GM23338 (cell line): Measurements from ENCODE around the gene ERCC6L. TPM values are rescaled to one million over a fixed set of nuclear protein-coding genes. Genes with fewer than 3 reads are reported as not detected.

Experiments
- ATAC-seq: fragments of 200-7000 bp; cut with Tn5 transposase; 3 replicates; pipeline ENCODE4 v1.9.1; 2020
- DNase-seq: peaks from one replicate; pipeline ENCODE4 v3.0.0-alpha.2; 2015; ENCODE audit warnings: low spot score
- H2AFZ ChIP-seq: fragments of 200-600 bp; sonication (generic); 2 replicates; pipeline ENCODE4 v1.8.0; 2016; ENCODE audit warnings: antibody characterized with exemption, mild to moderate bottlenecking, moderate library complexity
- H3F3A ChIP-seq: fragments of 200-600 bp; sonication (generic); replicated peaks from 2 replicates; pipeline ENCODE4 v1.8.0; 2017; ENCODE audit warnings: antibody characterized with exemption, mixed run types, low read depth
- H3K27ac ChIP-seq: fragments of 200-600 bp; sonication (generic); 2 replicates; pipeline ENCODE4 v1.6.1; 2016; ENCODE audit warnings: low read depth
- H3K27me3 ChIP-seq: fragments of 200-600 bp; sonication (generic); 2 replicates; pipeline ENCODE4 v1.8.0; 2016; ENCODE audit warnings: mild to moderate bottlenecking, mixed run types, moderate library complexity; ENCODE audit not compliant: insufficient read depth
- H3K36me3 ChIP-seq: fragments of 200-600 bp; sonication (generic); 2 replicates; pipeline ENCODE4 v1.8.0; 2016; ENCODE audit warnings: mild to moderate bottlenecking; ENCODE audit not compliant: insufficient read depth
- H3K4me1 ChIP-seq: fragments of 200-600 bp; sonication (generic); 2 replicates; pipeline ENCODE4 v1.8.0; 2016; ENCODE audit warnings: mild to moderate bottlenecking, moderate library complexity; ENCODE audit not compliant: insufficient read depth
- H3K4me2 ChIP-seq: fragments of 200-600 bp; sonication (generic); 2 replicates; pipeline ENCODE4 v1.7.1; 2017; ENCODE audit warnings: mixed run types
- H3K4me3 ChIP-seq: fragments of 200-600 bp; sonication (generic); 2 replicates; pipeline ENCODE4 v1.6.1; 2016; ENCODE audit warnings: mixed run types
- H3K79me2 ChIP-seq: fragments of 200-600 bp; sonication (generic); replicated peaks from 2 replicates; pipeline ENCODE4 v1.8.0; 2017; ENCODE audit warnings: mild to moderate bottlenecking; ENCODE audit not compliant: insufficient read depth
- H3K9me2 ChIP-seq: fragments of 200-600 bp; sonication (generic); 2 replicates; pipeline ENCODE4 v1.8.0; 2017; ENCODE audit not compliant: insufficient read depth
- H4K20me1 ChIP-seq: fragments of 200-600 bp; sonication (generic); replicated peaks from 2 replicates; pipeline ENCODE4 v1.8.0; 2017; ENCODE audit warnings: mild to moderate bottlenecking; ENCODE audit not compliant: insufficient read depth
- H3K27ac Mint-ChIP-seq: 2 replicates; pipeline ENCODE4 v1.8.0; 2020; ENCODE audit warnings: inconsistent platforms, mild to moderate bottlenecking, moderate library complexity, mixed read lengths
- H3K27me3 Mint-ChIP-seq: 3 replicates; pipeline ENCODE4 v1.8.0; 2022; ENCODE audit warnings: low read depth, mild to moderate bottlenecking, moderate library complexity, mixed read lengths, inconsistent platforms; ENCODE audit not compliant: insufficient read depth, poor library complexity
- H3K36me3 Mint-ChIP-seq: 3 replicates; pipeline ENCODE4 v1.8.0; 2021; ENCODE audit warnings: low read depth, mild to moderate bottlenecking, inconsistent platforms, moderate library complexity, mixed read lengths
- H3K4me1 Mint-ChIP-seq: 3 replicates; pipeline ENCODE4 v1.8.0; 2020; ENCODE audit warnings: mild to moderate bottlenecking, inconsistent platforms, mixed read lengths
- H3K4me3 Mint-ChIP-seq: 3 replicates; pipeline ENCODE4 v1.8.0; 2021; ENCODE audit warnings: moderate library complexity, mild to moderate bottlenecking, inconsistent platforms, mixed read lengths
- H3K9me3 Mint-ChIP-seq: 3 replicates; pipeline ENCODE4 v1.8.0; 2020; ENCODE audit warnings: moderate library complexity, mild to moderate bottlenecking, inconsistent platforms, mixed read lengths
- CREB1 ChIP-seq: fragments of 250-450 bp; sonication (Bioruptor Pico); IDR thresholded peaks from 2 replicates; pipeline ENCODE4 v1.5.0; 2020; ENCODE audit warnings: low read depth, mild to moderate bottlenecking, moderate library complexity
- EZH2 ChIP-seq: fragments of 200-600 bp; sonication (generic); IDR thresholded peaks from one replicate; pipeline ENCODE4 v1.8.0; 2017; ENCODE audit warnings: antibody characterized with exemption, mild to moderate bottlenecking, low read depth; ENCODE audit not compliant: unreplicated experiment
- EZH2phosphoT487 ChIP-seq: fragments of 200-600 bp; sonication (generic); IDR thresholded peaks from one replicate; pipeline ENCODE4 v1.8.1; 2018; ENCODE audit warnings: antibody characterized with exemption; ENCODE audit not compliant: unreplicated experiment
- JUNB ChIP-seq: IDR thresholded peaks from one replicate; pipeline ENCODE4 v1.6.1; 2016; ENCODE audit warnings: antibody characterized with exemption; ENCODE audit not compliant: unreplicated experiment
- NANOG ChIP-seq: IDR thresholded peaks from 2 replicates; pipeline ENCODE4 v1.6.1; 2016; ENCODE audit warnings: antibody characterized with exemption, borderline replicate concordance
- POLR2AphosphoS5 ChIP-seq: IDR thresholded peaks from 2 replicates; pipeline ENCODE4 v1.6.1; 2016; ENCODE audit warnings: antibody characterized with exemption, low read depth
- REST ChIP-seq: IDR thresholded peaks from one replicate; pipeline ENCODE4 v1.6.1; 2018; ENCODE audit warnings: antibody characterized with exemption; ENCODE audit not compliant: unreplicated experiment
- STAT1 ChIP-seq: IDR thresholded peaks from one replicate; pipeline ENCODE4 v1.6.1; 2016; ENCODE audit warnings: antibody characterized with exemption; ENCODE audit not compliant: unreplicated experiment
- ZNF114 ChIP-seq: fragments of 250-450 bp; sonication (Bioruptor Pico); IDR thresholded peaks from 2 replicates; pipeline ENCODE4 v1.5.0; 2020; ENCODE audit warnings: mild to moderate bottlenecking, moderate library complexity
- ZNF331 ChIP-seq: fragments of 250-450 bp; sonication (Bioruptor Pico); IDR thresholded peaks from 2 replicates; pipeline ENCODE4 v1.5.0; 2020; ENCODE audit warnings: low read depth, mild to moderate bottlenecking, moderate library complexity
- polyA plus RNA-seq: library from polyadenylated mRNA; unstranded; fragments of >200 nt; fragmentation: Nextera tagmentation; extraction: Ambion mirVana; gene quantifications from 2 replicates; pipeline ENCODE4 v1.2.1, GENCODE V29; 2016
- total RNA-seq: library from RNA; depleted of rRNA; stranded (reverse); fragments of >200 nt; shearing (Covaris generic); gene quantifications from 2 replicates; pipeline ENCODE4 v1.2.3, GENCODE V29; 2014
- TF ChIP-seq, protein P1 (sequence below): IDR thresholded peaks from 2 replicates; pipeline ENCODE4 v1.6.1; 2016; ENCODE audit warnings: antibody characterized with exemption
- TF ChIP-seq, protein P2 (sequence below), 2 experiments: fragments of 200-600 bp in 1 of 2; sonication (generic) in 1 of 2; conservative IDR thresholded peaks; 2 replicates each; pipeline versions ENCODE4 v1.5.1 to v1.6.1; 2016 to 2017; ENCODE audit warnings: antibody characterized with exemption in 2 of 2, low read depth in 2 of 2, mild to moderate bottlenecking in 2 of 2, moderate library complexity in 1 of 2

ERCC6L gene
- total and polyA plus RNA-seq, 2 experiments from 2014 or later: 11.3 to 23.1 TPM

DNA sequence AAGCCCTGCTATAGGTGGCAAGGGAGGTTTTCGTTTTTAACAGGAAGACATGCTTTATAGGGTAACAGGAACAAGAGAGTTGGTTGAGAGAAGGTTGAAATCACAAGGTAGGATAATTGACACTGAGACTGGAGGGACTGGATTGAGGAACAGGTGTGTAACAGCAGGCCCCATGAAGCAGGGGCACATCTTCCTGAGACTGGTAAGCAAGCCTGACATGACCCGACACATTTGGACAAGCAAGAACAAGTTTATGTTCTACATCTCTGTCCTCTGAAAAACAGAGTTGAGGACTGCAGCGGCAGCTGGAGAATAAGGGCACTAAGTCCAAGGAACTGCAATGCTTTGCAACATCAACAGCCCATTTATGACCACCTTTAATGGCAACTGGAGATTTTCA, 33.0 kb upstream of the ERCC6L start:
- H3K9me2 ChIP-seq: no peaks in the 10 kb centered on the region
- H4K20me1 ChIP-seq: peaks cover 11% of the 10 kb centered on the region
- peaks cover 25% of the 10 kb centered on the region for H3F3A ChIP-seq
- Mint-ChIP-seq H3K27me3 (peaks cover 2% of the 10 kb centered on the region), H3K4me1 (peaks cover 24% of the 10 kb centered on the region), H3K9me3 (no peaks in the 10 kb centered on the region), H3K27ac (peak overlapping the region; percentile 74; the same call in 1 of the 2 replicates), H3K36me3 (peaks cover 86% of the 10 kb centered on the region), H3K4me3 (no peak overlapping the region; the same call in 2 of the 3 replicates)
- H3K79me2 ChIP-seq: peaks cover 28% of the 10 kb centered on the region
- DNase-seq (no peak), ATAC-seq (no peak)
- H3K27me3 ChIP-seq: no peaks in the 10 kb centered on the region
- no peak overlapping the region for H3K4me3 ChIP-seq
- TF ChIP-seq NANOG (no peak), ZNF331 (CRISPR knock-in tag) (no peak), JUNB (no peak), EZH2phosphoT487 (no peak), STAT1 (no peak), EZH2 (no peak), POLR2AphosphoS5 (no peak), CREB1 (CRISPR knock-in tag) (no peak), ZNF114 (CRISPR knock-in tag) (no peak), REST (no peak)
- TF ChIP-seq, protein P1, sequence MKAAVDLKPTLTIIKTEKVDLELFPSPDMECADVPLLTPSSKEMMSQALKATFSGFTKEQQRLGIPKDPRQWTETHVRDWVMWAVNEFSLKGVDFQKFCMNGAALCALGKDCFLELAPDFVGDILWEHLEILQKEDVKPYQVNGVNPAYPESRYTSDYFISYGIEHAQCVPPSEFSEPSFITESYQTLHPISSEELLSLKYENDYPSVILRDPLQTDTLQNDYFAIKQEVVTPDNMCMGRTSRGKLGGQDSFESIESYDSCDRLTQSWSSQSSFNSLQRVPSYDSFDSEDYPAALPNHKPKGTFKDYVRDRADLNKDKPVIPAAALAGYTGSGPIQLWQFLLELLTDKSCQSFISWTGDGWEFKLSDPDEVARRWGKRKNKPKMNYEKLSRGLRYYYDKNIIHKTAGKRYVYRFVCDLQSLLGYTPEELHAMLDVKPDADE: no peak
- H3K27ac ChIP-seq: no peak overlapping the region; the same call in 1 of the 2 replicates
- peaks cover 17% of the 10 kb centered on the region for H3K36me3 ChIP-seq
- peaks cover 14% of the 10 kb centered on the region; the same call in 1 of the 2 replicates for H3K4me1 ChIP-seq
- H3K4me2 ChIP-seq: no peak overlapping the region
- no peak overlapping the region for H2AFZ ChIP-seq

GRCh38 chrX:72271091-72271788, 32.4 kb upstream of the ERCC6L start:
- peaks cover 22% of the 10 kb centered on the region for H3F3A ChIP-seq
- H3K36me3 Mint-ChIP-seq: peaks cover 83% of the 10 kb centered on the region
- H3K9me2 ChIP-seq: no peaks in the 10 kb centered on the region
- H3K4me2 ChIP-seq: no peak overlapping the region
- no peaks in the 10 kb centered on the region for H3K9me3 Mint-ChIP-seq
- 0 out of 2 replicates have a peak overlapping the region, but pooled peaks have one; percentile 74 for H3K27ac Mint-ChIP-seq
- H3K36me3 ChIP-seq: peaks cover 17% of the 10 kb centered on the region
- H3K27me3 Mint-ChIP-seq: peaks cover 2% of the 10 kb centered on the region
- H4K20me1 ChIP-seq: peaks cover 11% of the 10 kb centered on the region
- no peaks in the 10 kb centered on the region for H3K27me3 ChIP-seq
- peaks cover 24% of the 10 kb centered on the region for H3K4me1 Mint-ChIP-seq
- H3K27ac ChIP-seq: no peak overlapping the region
- DNase-seq (no peak), ATAC-seq (no peak)
- H3K4me3 Mint-ChIP-seq: no peak overlapping the region
- peaks cover 22% of the 10 kb centered on the region for H3K79me2 ChIP-seq
- H2AFZ ChIP-seq: no peak overlapping the region
- no peak overlapping the region for H3K4me3 ChIP-seq
- H3K4me1 ChIP-seq: peaks cover 14% of the 10 kb centered on the region; the same call in 1 of the 2 replicates
- TF ChIP-seq EZH2: no peak
- TF ChIP-seq, protein P2, sequence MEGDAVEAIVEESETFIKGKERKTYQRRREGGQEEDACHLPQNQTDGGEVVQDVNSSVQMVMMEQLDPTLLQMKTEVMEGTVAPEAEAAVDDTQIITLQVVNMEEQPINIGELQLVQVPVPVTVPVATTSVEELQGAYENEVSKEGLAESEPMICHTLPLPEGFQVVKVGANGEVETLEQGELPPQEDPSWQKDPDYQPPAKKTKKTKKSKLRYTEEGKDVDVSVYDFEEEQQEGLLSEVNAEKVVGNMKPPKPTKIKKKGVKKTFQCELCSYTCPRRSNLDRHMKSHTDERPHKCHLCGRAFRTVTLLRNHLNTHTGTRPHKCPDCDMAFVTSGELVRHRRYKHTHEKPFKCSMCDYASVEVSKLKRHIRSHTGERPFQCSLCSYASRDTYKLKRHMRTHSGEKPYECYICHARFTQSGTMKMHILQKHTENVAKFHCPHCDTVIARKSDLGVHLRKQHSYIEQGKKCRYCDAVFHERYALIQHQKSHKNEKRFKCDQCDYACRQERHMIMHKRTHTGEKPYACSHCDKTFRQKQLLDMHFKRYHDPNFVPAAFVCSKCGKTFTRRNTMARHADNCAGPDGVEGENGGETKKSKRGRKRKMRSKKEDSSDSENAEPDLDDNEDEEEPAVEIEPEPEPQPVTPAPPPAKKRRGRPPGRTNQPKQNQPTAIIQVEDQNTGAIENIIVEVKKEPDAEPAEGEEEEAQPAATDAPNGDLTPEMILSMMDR (conservative IDR thresholded peaks at IDR 0.05; ENCODE audit: low read depth in 2 of 2): no peak
